HepG2 (cell line): ENCODE results near the gene UCN. TPM values are rescaled to one million over a fixed set of nuclear protein-coding genes. Genes with fewer than 3 reads are reported as not detected.

Experiments used
- ATAC-seq: fragments of 200-7000 bp; cut with Tn5 transposase; 3 replicates; pipeline ENCODE4 v1.9.1; 2020; ENCODE audit warnings: mild to moderate bottlenecking, moderate library complexity
- BruUV-seq: library from RNA; stranded (reverse); fragments of 400-500 nt; replicated peaks from 2 replicates; lab custom pipeline; 2021; lab: Mats Ljungman, UMichigan
- CTCF ChIA-PET: fragments of 300-600 bp; formaldehyde crosslinking; extraction: SDS; loops from one replicate; lab custom pipeline; 2021; ENCODE audit warnings: low total read pairs, inconsistent platforms, low intra/inter-chr PET ratio; lab: Yijun Ruan, JAX
- POLR2A ChIA-PET: fragments of 350-600 bp; sonication (Branson Sonifier 250); formaldehyde crosslinking; loops from one replicate; lab custom pipeline; 2020; ENCODE audit warnings: antibody characterized with exemption, inconsistent platforms; lab: Yijun Ruan, JAX
- DNase-seq: peaks from one replicate; pipeline ENCODE4 v3.0.0-alpha.2; 2015; ENCODE audit warnings: low spot score
- FAIRE-seq: peaks from 3 replicates; lab custom pipeline; 2011; peaks lifted over from hg19 to GRCh38; lab: Jason Lieb, UNC
- H2AFZ ChIP-seq: one replicate; pipeline ENCODE4 v1.6.1; 2011; ENCODE audit warnings: low read length, inconsistent platforms
- H3K27ac ChIP-seq: fragments of 300-600 bp; 3 replicates; pipeline ENCODE4 v1.8.0; 2011; ENCODE audit warnings: mixed run types, mild to moderate bottlenecking, mixed read lengths, low read length, inconsistent platforms; ENCODE audit not compliant: insufficient read depth; ENCODE audit errors: extremely low read length
- H3K27me3 ChIP-seq, 2 experiments: fragments of 200-600 bp in 1 of 2; 2 replicates in 1 of 2; 3 replicates in 1 of 2; pipeline versions ENCODE4 v1.6.0 to v1.8.0; 2011; ENCODE audit warnings: low read length in 2 of 2, mild to moderate bottlenecking in 2 of 2, moderate library complexity in 2 of 2, inconsistent platforms in 1 of 2; ENCODE audit not compliant: insufficient read depth in 2 of 2, control insufficient read depth in 1 of 2
- H3K36me3 ChIP-seq, 2 experiments: fragments of 200-600 bp in 1 of 2; replicated peaks in 1 of 2; 2 replicates in 1 of 2; 3 replicates in 1 of 2; pipeline versions ENCODE4 v1.5.1 to v1.8.0; 2011; ENCODE audit warnings: low read length in 2 of 2, inconsistent platforms in 1 of 2; ENCODE audit not compliant: insufficient read depth in 2 of 2, control insufficient read depth in 1 of 2
- H3K4me1 ChIP-seq: 2 replicates; pipeline ENCODE4 v1.5.1; 2012; ENCODE audit warnings: low read length, inconsistent platforms; ENCODE audit not compliant: insufficient read depth
- H3K4me2 ChIP-seq: 2 replicates; pipeline ENCODE4 v1.6.0; 2011; ENCODE audit warnings: low read depth, low read length, inconsistent platforms
- H3K4me3 ChIP-seq, 3 experiments: fragments of 200-600 bp in 1 of 3; sonication (generic), shearing (Covaris generic) in 1 of 3; replicated peaks in 1 of 3; 2 replicates each; pipeline ENCODE4 v1.5.1; 2011 to 2016; ENCODE audit warnings: low read length in 3 of 3, inconsistent platforms in 2 of 3, low read depth in 2 of 3, mild to moderate bottlenecking in 2 of 3, control low read depth in 1 of 3, mixed read lengths in 1 of 3; ENCODE audit not compliant: insufficient read depth in 1 of 3
- H3K79me2 ChIP-seq: one replicate; pipeline ENCODE4 v1.6.1; 2011; ENCODE audit warnings: low read length, inconsistent platforms; ENCODE audit not compliant: insufficient read depth
- H3K9ac ChIP-seq: 2 replicates; pipeline ENCODE4 v1.6.0; 2011; ENCODE audit warnings: mild to moderate bottlenecking, low read depth, low read length, inconsistent platforms; ENCODE audit not compliant: insufficient read depth
- H3K9me3 ChIP-seq: 2 replicates; pipeline ENCODE4 v1.5.1; 2012; ENCODE audit warnings: mild to moderate bottlenecking, low read length
- H4K20me1 ChIP-seq: 2 replicates; pipeline ENCODE4 v1.6.0; 2011; ENCODE audit warnings: inconsistent platforms, mild to moderate bottlenecking, low read length, moderate library complexity; ENCODE audit not compliant: insufficient read depth
- AKAP8 ChIP-seq: sonication (generic); formaldehyde crosslinking; IDR thresholded peaks from 2 replicates; pipeline ENCODE4 v1.5.1; 2020; ENCODE audit warnings: mild to moderate bottlenecking, missing genetic modification reagents
- DNMT1 ChIP-seq: sonication (generic); formaldehyde crosslinking; IDR thresholded peaks from 2 replicates; pipeline ENCODE4 v1.5.1; 2020; ENCODE audit warnings: mild to moderate bottlenecking, missing genetic modification reagents
- KLF15 ChIP-seq: sonication (generic); formaldehyde crosslinking; IDR thresholded peaks from 2 replicates; pipeline ENCODE4 v1.8.1; 2023; ENCODE audit warnings: borderline replicate concordance, mild to moderate bottlenecking, inconsistent platforms, missing genetic modification reagents, mixed read lengths
- NFE2L1 ChIP-seq: sonication (generic); formaldehyde crosslinking; IDR thresholded peaks from 2 replicates; pipeline ENCODE4 v1.4.0; 2020; ENCODE audit warnings: missing genetic modification reagents, mild to moderate bottlenecking, borderline replicate concordance
- NFKBIZ ChIP-seq: IDR thresholded peaks from 2 replicates; pipeline ENCODE4 v1.6.1; 2018; ENCODE audit warnings: missing genetic modification reagents, missing compliant biosample characterization
- POLR2G ChIP-seq: fragments of 200-400 bp; formaldehyde crosslinking; IDR thresholded peaks from 2 replicates; pipeline ENCODE4 v1.6.1; 2018; ENCODE audit warnings: mild to moderate bottlenecking, low read depth, low read length, moderate library complexity
- RNF2 ChIP-seq: fragments of 450-650 bp; conservative IDR thresholded peaks from 2 replicates; pipeline ENCODE4 v1.6.1; 2016; ENCODE audit warnings: low read depth
- SAFB2 ChIP-seq: sonication (generic); formaldehyde crosslinking; IDR thresholded peaks from 2 replicates; pipeline ENCODE4 v1.5.1; 2020; ENCODE audit warnings: missing genetic modification reagents, low read depth, mild to moderate bottlenecking, borderline replicate concordance
- SIX4 ChIP-seq: sonication (generic); formaldehyde crosslinking; IDR thresholded peaks from 2 replicates; pipeline ENCODE4 v1.4.0; 2020; ENCODE audit warnings: missing genetic modification reagents
- TSC22D2 ChIP-seq: sonication (generic); formaldehyde crosslinking; IDR thresholded peaks from 2 replicates; pipeline ENCODE4 v1.5.1; 2020; ENCODE audit warnings: missing genetic modification reagents, mild to moderate bottlenecking, borderline replicate concordance
- ZSCAN31 ChIP-seq: sonication (generic); formaldehyde crosslinking; IDR thresholded peaks from 2 replicates; pipeline ENCODE4 v1.5.0; 2020; ENCODE audit warnings: low read depth, mild to moderate bottlenecking, missing genetic modification reagents
- WGBS: methylation state at CpG from one replicate; pipeline ENCODE4 v1.1.6; 2017; ENCODE audit warnings: low lambda C conversion rate; 5-methylcytosine and 5-hydroxymethylcytosine counted together
- in situ Hi-C: cut with HindIII; loops from 2 replicates; pipeline ENCODE4 v1.10.0; 2017; ENCODE audit warnings: low pct_unique_long_range_greater_than_20kb; ENCODE audit not compliant: extremely low pct_ligation_motif_present
- intact Hi-C: fragments of 100-400 bp; cut with micrococcal nuclease; formaldehyde crosslinking; loops from one replicate; pipeline ENCODE4 v1.10.0; 2022; ENCODE audit not compliant: unreplicated experiment
- polyA plus RNA-seq, 8 experiments: library from polyadenylated mRNA; depleted of rRNA in 3 of 8; stranded (reverse) in 7 of 8; unstranded in 1 of 8; fragments of >200 nt; fragmentation: Illumina TruSeq in 4 of 8; extraction: Trizol in 4 of 8; gene quantifications; 2 replicates each; pipeline versions ENCODE4 v1.2.1 to v1.2.3, GENCODE V29; 2011 to 2016; ENCODE audit warnings: low read depth in 4 of 8, missing spikeins in 1 of 8, mixed read lengths in 1 of 8; ENCODE audit not compliant: insufficient read depth in 1 of 8
- total RNA-seq, 5 experiments: library from RNA; depleted of rRNA; stranded (reverse); fragments of >200 nt; fragmentation: Illumina TruSeq; extraction: Trizol; gene quantifications; 2 replicates each; pipeline ENCODE4 v1.2.3, GENCODE V29; 2016; ENCODE audit warnings: low read depth in 1 of 5
- TF ChIP-seq, protein P1 (sequence below): sonication (generic); formaldehyde crosslinking; IDR thresholded peaks from 2 replicates; pipeline ENCODE4; 2020; ENCODE audit warnings: missing genetic modification reagents, mild to moderate bottlenecking, borderline replicate concordance

The UCN gene
- total and polyA plus RNA-seq, 2 of the 13 experiments (the other 11 are each of a cell fraction or from before 2014, with no cell fraction given): 1.2 to 2.3 TPM

GRCh38 chr2:27307287-27307544 lies 1.0 kb downstream of the UCN start (continued):
- TF ChIP-seq, protein P1, sequence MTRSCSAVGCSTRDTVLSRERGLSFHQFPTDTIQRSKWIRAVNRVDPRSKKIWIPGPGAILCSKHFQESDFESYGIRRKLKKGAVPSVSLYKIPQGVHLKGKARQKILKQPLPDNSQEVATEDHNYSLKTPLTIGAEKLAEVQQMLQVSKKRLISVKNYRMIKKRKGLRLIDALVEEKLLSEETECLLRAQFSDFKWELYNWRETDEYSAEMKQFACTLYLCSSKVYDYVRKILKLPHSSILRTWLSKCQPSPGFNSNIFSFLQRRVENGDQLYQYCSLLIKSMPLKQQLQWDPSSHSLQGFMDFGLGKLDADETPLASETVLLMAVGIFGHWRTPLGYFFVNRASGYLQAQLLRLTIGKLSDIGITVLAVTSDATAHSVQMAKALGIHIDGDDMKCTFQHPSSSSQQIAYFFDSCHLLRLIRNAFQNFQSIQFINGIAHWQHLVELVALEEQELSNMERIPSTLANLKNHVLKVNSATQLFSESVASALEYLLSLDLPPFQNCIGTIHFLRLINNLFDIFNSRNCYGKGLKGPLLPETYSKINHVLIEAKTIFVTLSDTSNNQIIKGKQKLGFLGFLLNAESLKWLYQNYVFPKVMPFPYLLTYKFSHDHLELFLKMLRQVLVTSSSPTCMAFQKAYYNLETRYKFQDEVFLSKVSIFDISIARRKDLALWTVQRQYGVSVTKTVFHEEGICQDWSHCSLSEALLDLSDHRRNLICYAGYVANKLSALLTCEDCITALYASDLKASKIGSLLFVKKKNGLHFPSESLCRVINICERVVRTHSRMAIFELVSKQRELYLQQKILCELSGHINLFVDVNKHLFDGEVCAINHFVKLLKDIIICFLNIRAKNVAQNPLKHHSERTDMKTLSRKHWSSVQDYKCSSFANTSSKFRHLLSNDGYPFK: no peak
- TF ChIP-seq TSC22D2 (no peak), SAFB2 (no peak), SIX4 (CRISPR knock-in tag) (no peak), KLF15 (CRISPR knock-in tag) (no peak), NFE2L1 (CRISPR knock-in tag) (no peak)

GRCh38 chr2:27306573-27307286 lies 1.5 kb downstream of the UCN start:
- POLR2A ChIA-PET: no interaction called here
- Histone ChIP-seq H3K9me3 (no peaks in the 10 kb centered on the region), H3K9ac (no peak overlapping the region), H3K36me3 (peaks cover 0 to 2% of the 10 kb centered on the region in 2 experiments; a peak in 2 of 5 replicates), H3K27ac (no peak overlapping the region), H3K27me3 (peaks cover 0 to 5% of the 10 kb centered on the region in 2 experiments; a peak in 2 of 5 replicates), H3K4me1 (peaks cover 20% of the 10 kb centered on the region), H4K20me1 (no peaks in the 10 kb centered on the region), H2AFZ (no peak overlapping the region), H3K4me3 (no peak overlapping the region), H3K4me2 (no peak overlapping the region), H3K79me2 (no peaks in the 10 kb centered on the region)
- in situ Hi-C loops (no loop called here), intact Hi-C loops (no loop called here)
- no peak for FAIRE-seq
- 92% methylated on average over 49 of the region's 51 CpGs for WGBS
- CTCF ChIA-PET: no interaction called here
- no peak for TF ChIP-seq NFKBIZ
- no peak for TF ChIP-seq ZSCAN31 (CRISPR knock-in tag)
- TF ChIP-seq RNF2: no peak
- TF ChIP-seq DNMT1 (CRISPR knock-in tag): 0 out of 2 replicates have a peak, but pooled peaks have one; percentile 27
- TF ChIP-seq AKAP8 (CRISPR knock-in tag): 0 out of 2 replicates have a peak, but pooled peaks have one; percentile 35
- peak; percentile 23; the same call in 1 of the 2 replicates for TF ChIP-seq POLR2G
- no peak for ATAC-seq
- no peak for DNase-seq
- BruUV-seq: no TSS peak
